CD4-positive, alpha-beta T cell (primary cell): ENCODE results near the gene ZNF615. TPM values are rescaled to one million over a fixed set of nuclear protein-coding genes. Genes with fewer than 3 reads are reported as not detected.
"Not testable (repeated sequence)": the region's sequence is repeated elsewhere in the genome, so short reads cannot be mapped to it uniquely, and the experiment has no call there.

ENCODE experiments used
- ATAC-seq: fragments of 200-7000 bp; cut with Tn5 transposase; one replicate; pipeline ENCODE4 v1.10.0; 2022; ENCODE audit warnings: mild to moderate bottlenecking; ENCODE audit not compliant: poor library complexity
- CTCF ChIA-PET: fragments of 350-600 bp; sonication (Branson Sonifier 250); formaldehyde crosslinking; loops from one replicate; lab custom pipeline; 2021; ENCODE audit warnings: antibody characterized with exemption, inconsistent platforms; lab: Charles Lee
- POLR2A ChIA-PET: fragments of 350-600 bp; sonication (Branson Sonifier 250); formaldehyde crosslinking; loops from one replicate; lab custom pipeline; 2021; ENCODE audit warnings: antibody characterized with exemption, inconsistent platforms; lab: Charles Lee
- DNase-seq, 14 experiments: peaks; one replicate each; pipeline ENCODE4 v3.0.0-alpha.2; 2013 to 2020; ENCODE audit warnings: mixed read lengths in 2 of 14
- H3K27ac ChIP-seq, 2 donors: one replicate each; pipeline versions ENCODE4 v1.5.1 to v1.7.0; 2013; ENCODE audit warnings: low read length in 2 of 2, low read depth in 1 of 2, mild to moderate bottlenecking in 1 of 2
- H3K27me3 ChIP-seq, 2 experiments: 1 replicate in 1 of 2; 2 replicates in 1 of 2; pipeline versions ENCODE4 v1.6.1 to v1.7.0; 2013; ENCODE audit warnings: low read length in 2 of 2, control low read depth in 1 of 2, mild to moderate bottlenecking in 1 of 2, moderate library complexity in 1 of 2; ENCODE audit not compliant: insufficient read depth in 2 of 2, control insufficient read depth in 1 of 2
- H3K36me3 ChIP-seq: one replicate; pipeline ENCODE4 v1.6.1; 2013; ENCODE audit warnings: low read length, control low read depth; ENCODE audit not compliant: insufficient read depth
- H3K4me1 ChIP-seq: one replicate; pipeline ENCODE4 v1.6.1; 2013; ENCODE audit warnings: low read length, control low read depth; ENCODE audit not compliant: insufficient read depth
- H3K4me3 ChIP-seq: one replicate; pipeline ENCODE4 v1.5.1; 2013; ENCODE audit warnings: mild to moderate bottlenecking, low read length, moderate library complexity
- H3K9me3 ChIP-seq, 2 experiments: 1 replicate in 1 of 2; 2 replicates in 1 of 2; pipeline versions ENCODE4 v1.6.1 to v1.7.0; 2013; ENCODE audit warnings: low read length in 2 of 2, mild to moderate bottlenecking in 2 of 2, control low read depth in 1 of 2, moderate library complexity in 1 of 2; ENCODE audit not compliant: control insufficient read depth in 1 of 2, insufficient read depth in 1 of 2
- H3K27ac Mint-ChIP-seq: one replicate; pipeline ENCODE4 v1.8.0; 2020; ENCODE audit warnings: mixed read lengths
- H3K27me3 Mint-ChIP-seq: one replicate; pipeline ENCODE4 v1.8.0; 2021; ENCODE audit warnings: mixed read lengths
- H3K36me3 Mint-ChIP-seq: one replicate; pipeline ENCODE4 v1.8.0; 2021; ENCODE audit warnings: low read depth, mixed read lengths
- H3K4me1 Mint-ChIP-seq: one replicate; pipeline ENCODE4 v1.8.0; 2021; ENCODE audit warnings: low read depth, mixed read lengths
- H3K4me3 Mint-ChIP-seq: one replicate; pipeline ENCODE4 v1.8.0; 2020; ENCODE audit warnings: mild to moderate bottlenecking, mixed read lengths
- H3K9me3 Mint-ChIP-seq: one replicate; pipeline ENCODE4 v1.8.0; 2020; ENCODE audit warnings: mixed read lengths
- CTCF ChIP-seq: fragments of 200-600 bp; IDR thresholded peaks from one replicate; pipeline ENCODE4 v1.8.0; 2022; ENCODE audit warnings: antibody characterized with exemption, mild to moderate bottlenecking
- intact Hi-C, 2 experiments: fragments of 100-400 bp; cut with DNase I in 1 of 2; cut with micrococcal nuclease in 1 of 2; formaldehyde crosslinking; loops; one replicate each; pipeline versions ENCODE4 v1.15.1 to v1.9.0; 2023 to 2025; cut with DNase I, micrococcal nuclease
- total RNA-seq, 174 experiments: library from RNA in 2 of 174; stranded (reverse) in 2 of 174; gene quantifications; one replicate each; pipeline ENCODE4 v1.2.3 and lab custom pipeline; 2021 to 2026

The ZNF615 gene
- total RNA-seq, 2 experiments from 2014 or later: 8.9 to 9.2 TPM

- no peaks in the 10 kb centered on the region for H3K27me3 Mint-ChIP-seq
- H3K9me3 ChIP-seq: peaks cover 19 to 65% of the 10 kb centered on the region in 2 experiments
- ChIA-PET POLR2A (interaction anchor here (0.5 to 2.2 kb wide), 7 partner anchors 13 to 502 kb away, joined by 3 to 37 read pairs (median 4); partner anchors contain the start of genes PPP2R1A, ZNF432, ZNF615 and ZNF836), CTCF (interaction anchor here (1.5 kb wide), 1 partner anchor 20 kb away, joined by 3 read pairs; the partner anchor contains the start of gene ZNF615)
- intact Hi-C loops: loop anchor here (1.0 to 5.0 kb wide), 4 partner anchors 20 to 101 kb away; partner anchors contain the start of genes ZNF350 (in 1 of the 2), ZNF432 (in 1 of the 2) and ZNF613 (in 1 of the 2)
- H3K36me3 Mint-ChIP-seq: peaks cover 83% of the 10 kb centered on the region
- H3K4me3 Mint-ChIP-seq: peak overlapping the region; percentile 95
- peak overlapping the region; percentile 93 for H3K27ac Mint-ChIP-seq
- no peaks in the 10 kb centered on the region for H3K27me3 ChIP-seq
- no peak for TF ChIP-seq CTCF
- peak; percentile 21 for ATAC-seq
- H3K4me1 Mint-ChIP-seq: peaks cover 38% of the 10 kb centered on the region
- peaks cover 18% of the 10 kb centered on the region for H3K9me3 Mint-ChIP-seq
- H3K27ac ChIP-seq: peak overlapping the region; percentile 89 to 90
- H3K4me1 ChIP-seq: peaks cover 16% of the 10 kb centered on the region
- peaks cover 23% of the 10 kb centered on the region for H3K36me3 ChIP-seq
- no peak for DNase-seq
- H3K4me3 ChIP-seq: peak overlapping the region; percentile 85
Observed at GRCh38 chr19:52028780-52029123, 20.7 kb upstream of the ZNF615 start.

- CTCF ChIA-PET: interaction anchor here (1.2 to 1.5 kb wide), 2 partner anchors 20 to 763 kb away, joined by 3 read pairs; partner anchors contain the start of gene ZNF615
Observed at GRCh38 chr19:52028027-52028779, 20.2 kb upstream of the ZNF615 start, which contains the start of gene ZNF614. Gene ZNF614 (minus strand): TSS chr19:52028379. CDS start chr19:52025745, 2,634 bp downstream.

GRCh38 chr19:52026255-52026990 is 18.4 kb upstream of the ZNF615 start:
- intact Hi-C loops: loop anchor here in 1 of 2 experiments (2.0 to 5.0 kb wide), 2 partner anchors 18 to 99 kb away; partner anchors contain the start of genes ZNF613 and ZNF615
- DNase-seq, ATAC-seq, H3K4me3 ChIP-seq, CTCF ChIA-PET, H3K27ac ChIP-seq, H3K27me3 ChIP-seq, H3K27me3 Mint-ChIP-seq: not testable (repeated sequence)
- peaks cover 88% of the 10 kb centered on the region for H3K36me3 Mint-ChIP-seq
- POLR2A ChIA-PET: interaction anchor here (1.0 kb wide), 1 partner anchor 26 kb away, joined by 4 read pairs; no protein-coding TSS in a partner anchor
- peaks cover 29 to 63% of the 10 kb centered on the region in 2 experiments for H3K9me3 ChIP-seq
- H3K4me1 Mint-ChIP-seq: peaks cover 38% of the 10 kb centered on the region
- peaks cover 17% of the 10 kb centered on the region for H3K9me3 Mint-ChIP-seq
- peak overlapping the region; percentile 95 for H3K4me3 Mint-ChIP-seq
- H3K27ac Mint-ChIP-seq: peak overlapping the region; percentile 93
- H3K36me3 ChIP-seq: peaks cover 40% of the 10 kb centered on the region
- peaks cover 16% of the 10 kb centered on the region for H3K4me1 ChIP-seq

More at GRCh38 chr19:52028027-52028779, 20.2 kb upstream of the ZNF615 start, which contains the start of gene ZNF614:
- intact Hi-C loops: loop anchor here (1.0 to 5.0 kb wide), 4 partner anchors 20 to 101 kb away; partner anchors contain the start of genes ZNF350 (in 1 of the 2), ZNF432 (in 1 of the 2) and ZNF613 (in 1 of the 2)
- Histone ChIP-seq H3K9me3 (peaks cover 24 to 65% of the 10 kb centered on the region in 2 experiments), H3K27ac (peak within 1 kb of the TSS; percentile 89 to 90), H3K4me3 (peak within 1 kb of the TSS; percentile 85), H3K27me3 (no peaks in the 10 kb centered on the region), H3K36me3 (peaks cover 28% of the 10 kb centered on the region), H3K4me1 (peaks cover 16% of the 10 kb centered on the region)
- peaks cover 38% of the 10 kb centered on the region for H3K4me1 Mint-ChIP-seq
- no peak for TF ChIP-seq CTCF
- POLR2A ChIA-PET: interaction anchor here (0.5 to 2.2 kb wide), 7 partner anchors 13 to 503 kb away, joined by 3 to 37 read pairs (median 4); partner anchors contain the start of genes PPP2R1A, ZNF432, ZNF615 and ZNF836
- H3K27ac Mint-ChIP-seq: peak within 1 kb of the TSS; percentile 93
- H3K4me3 Mint-ChIP-seq: peak within 1 kb of the TSS; percentile 95
- DNase-seq: peak; percentile 71 to 92 (median 82)
- H3K27me3 Mint-ChIP-seq: no peaks in the 10 kb centered on the region
- H3K9me3 Mint-ChIP-seq: peaks cover 17% of the 10 kb centered on the region
- peaks cover 83% of the 10 kb centered on the region for H3K36me3 Mint-ChIP-seq
- peak; percentile 85 for ATAC-seq

- CTCF ChIA-PET, H3K27me3 ChIP-seq, ATAC-seq, H3K4me3 ChIP-seq, intact Hi-C loops, H3K27me3 Mint-ChIP-seq, H3K27ac ChIP-seq, H3K4me3 Mint-ChIP-seq, H3K27ac Mint-ChIP-seq, DNase-seq, POLR2A ChIA-PET: not testable (repeated sequence)
- peaks cover 95% of the 10 kb centered on the region for H3K36me3 Mint-ChIP-seq
- H3K9me3 ChIP-seq: peaks cover 29 to 67% of the 10 kb centered on the region in 2 experiments
- peaks cover 16% of the 10 kb centered on the region for H3K4me1 ChIP-seq
- H3K36me3 ChIP-seq: peaks cover 60% of the 10 kb centered on the region
- H3K9me3 Mint-ChIP-seq: peaks cover 24% of the 10 kb centered on the region
- H3K4me1 Mint-ChIP-seq: peaks cover 38% of the 10 kb centered on the region
Observed at GRCh38 chr19:52024478-52024877, 16.5 kb upstream of the ZNF615 start.
